BJ (cell line): Measurements from ENCODE around the gene TTC28. TPM values are rescaled to one million over a fixed set of nuclear protein-coding genes. Genes with fewer than 3 reads are reported as not detected.

Source experiments
- CTCF ChIA-PET: fragments of 350-600 bp; formaldehyde crosslinking; extraction: SDS; loops from one replicate; lab custom pipeline; 2021; ENCODE audit warnings: antibody characterized with exemption, inconsistent platforms; lab: Yijun Ruan, JAX
- POLR2A ChIA-PET: fragments of 300-600 bp; sonication (Branson Sonifier 250); formaldehyde crosslinking; extraction: SDS; loops from one replicate; lab custom pipeline; 2021; ENCODE audit warnings: antibody characterized with exemption; lab: Charles Lee
- DNase-seq: peaks from one replicate; pipeline ENCODE4 v3.0.0-alpha.2; 2011; ENCODE audit warnings: low read depth
- H3K27me3 ChIP-seq: 2 replicates; pipeline ENCODE4 v1.6.0; 2011; ENCODE audit warnings: low read length; ENCODE audit not compliant: control insufficient read depth, insufficient read depth
- H3K36me3 ChIP-seq: 2 replicates; pipeline ENCODE4 v1.5.1; 2011; ENCODE audit warnings: low read length; ENCODE audit not compliant: control insufficient read depth, insufficient read depth
- H3K4me3 ChIP-seq: 2 replicates; pipeline ENCODE4 v1.5.1; 2011; ENCODE audit warnings: low read depth, mild to moderate bottlenecking, control low read depth, low read length
- polyA plus RNA-seq: library from polyadenylated mRNA; depleted of rRNA; stranded (reverse); fragments of >200 nt; gene quantifications from 2 replicates; pipeline ENCODE4 v1.2.3, GENCODE V29; 2011
- TF ChIP-seq, protein P1 (sequence below): IDR thresholded peaks from 2 replicates; pipeline ENCODE4 v1.5.1; 2011; ENCODE audit warnings: low read depth, mild to moderate bottlenecking, control low read depth, inconsistent platforms, low read length, moderate library complexity; ENCODE audit not compliant: insufficient read depth

TTC28 gene
- polyA plus RNA-seq, 1 experiment, result 8.7 TPM

DNA sequence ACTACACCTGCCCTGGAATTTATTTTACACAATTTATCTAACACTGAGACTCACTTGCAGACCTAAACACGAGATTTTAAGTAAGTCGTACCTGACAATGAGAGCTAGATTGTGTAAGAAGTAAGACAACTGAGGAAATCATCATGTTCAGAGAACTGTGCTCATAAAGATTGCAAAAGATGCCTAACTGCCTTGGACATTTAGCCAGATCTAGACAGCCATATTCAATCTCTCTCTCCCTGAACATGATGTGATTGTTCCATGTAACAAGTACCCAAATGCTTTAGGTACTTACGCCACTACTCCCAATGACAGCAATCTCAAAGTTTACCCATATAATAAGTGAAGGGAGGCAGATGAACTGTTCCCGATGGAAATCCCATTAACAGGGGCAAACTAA, 550.8 kb downstream of the TTC28 start:
- no peaks in the 10 kb centered on the region for H3K36me3 ChIP-seq
- no peak for DNase-seq
- CTCF ChIA-PET, result no interaction called here
- H3K27me3 ChIP-seq, result no peaks in the 10 kb centered on the region
- POLR2A ChIA-PET, result no interaction called here
- no peak overlapping the region for H3K4me3 ChIP-seq
- TF ChIP-seq, protein P1, sequence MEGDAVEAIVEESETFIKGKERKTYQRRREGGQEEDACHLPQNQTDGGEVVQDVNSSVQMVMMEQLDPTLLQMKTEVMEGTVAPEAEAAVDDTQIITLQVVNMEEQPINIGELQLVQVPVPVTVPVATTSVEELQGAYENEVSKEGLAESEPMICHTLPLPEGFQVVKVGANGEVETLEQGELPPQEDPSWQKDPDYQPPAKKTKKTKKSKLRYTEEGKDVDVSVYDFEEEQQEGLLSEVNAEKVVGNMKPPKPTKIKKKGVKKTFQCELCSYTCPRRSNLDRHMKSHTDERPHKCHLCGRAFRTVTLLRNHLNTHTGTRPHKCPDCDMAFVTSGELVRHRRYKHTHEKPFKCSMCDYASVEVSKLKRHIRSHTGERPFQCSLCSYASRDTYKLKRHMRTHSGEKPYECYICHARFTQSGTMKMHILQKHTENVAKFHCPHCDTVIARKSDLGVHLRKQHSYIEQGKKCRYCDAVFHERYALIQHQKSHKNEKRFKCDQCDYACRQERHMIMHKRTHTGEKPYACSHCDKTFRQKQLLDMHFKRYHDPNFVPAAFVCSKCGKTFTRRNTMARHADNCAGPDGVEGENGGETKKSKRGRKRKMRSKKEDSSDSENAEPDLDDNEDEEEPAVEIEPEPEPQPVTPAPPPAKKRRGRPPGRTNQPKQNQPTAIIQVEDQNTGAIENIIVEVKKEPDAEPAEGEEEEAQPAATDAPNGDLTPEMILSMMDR, result no peak

DNA sequence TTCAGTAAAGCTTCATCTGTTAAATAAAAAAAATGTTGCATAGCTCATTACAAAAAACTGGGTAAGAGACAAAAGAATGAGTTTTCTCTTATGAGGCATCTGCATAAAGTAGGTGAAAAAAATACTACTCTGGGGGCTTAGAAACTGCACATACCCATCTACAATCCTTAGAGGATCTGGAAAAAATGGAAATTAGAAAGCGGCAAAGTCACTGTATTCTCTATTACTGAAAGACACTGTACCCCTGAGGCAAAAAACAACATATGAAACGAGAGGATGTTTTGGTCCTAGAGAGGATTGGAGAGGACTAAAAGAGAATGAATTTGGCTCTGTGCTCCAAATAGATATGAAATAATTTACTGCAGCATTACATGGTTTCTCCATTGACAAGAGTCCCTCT, 553.8 kb downstream of the TTC28 start:
- no peak for DNase-seq
- H3K4me3 ChIP-seq, result no peak overlapping the region
- ChIA-PET CTCF (no interaction called here), POLR2A (no interaction called here)
- no peaks in the 10 kb centered on the region for H3K27me3 ChIP-seq
- TF ChIP-seq, protein P1, result no peak
- H3K36me3 ChIP-seq, result no peaks in the 10 kb centered on the region

DNA sequence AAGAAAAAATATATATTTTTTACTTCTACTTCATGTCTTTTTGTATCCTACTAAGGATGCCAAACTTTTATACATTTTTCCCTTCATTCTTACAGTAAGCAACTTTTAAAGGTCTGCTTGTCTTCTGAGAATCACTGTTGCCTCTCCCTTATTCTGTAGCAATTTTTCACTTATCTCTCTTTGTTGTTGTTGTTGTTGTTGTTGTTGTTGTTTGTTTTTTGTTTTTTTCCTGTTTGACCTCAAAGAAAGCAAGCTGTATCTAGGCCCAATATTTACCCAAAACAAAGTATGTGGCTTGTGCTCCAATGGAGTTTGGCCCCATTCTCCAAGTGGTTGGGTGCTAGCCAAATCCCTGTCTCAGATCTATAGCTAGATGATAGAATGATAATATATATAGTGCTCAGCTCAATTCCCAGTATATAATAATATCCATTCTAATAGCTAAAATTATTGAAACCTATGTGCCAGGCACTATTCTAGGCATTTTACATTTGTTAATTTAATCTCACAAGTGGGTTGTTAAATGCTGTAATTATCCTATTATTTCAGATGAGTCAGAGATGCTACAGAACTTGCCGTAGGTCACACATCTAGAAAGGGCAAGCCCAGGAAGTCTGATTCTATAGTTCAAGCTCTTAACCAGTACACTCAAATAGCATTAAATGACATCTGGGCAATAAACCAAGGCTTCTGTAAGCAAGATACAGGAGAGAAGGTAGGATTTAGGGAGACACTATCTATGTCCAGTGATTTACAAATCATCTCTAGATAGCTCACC, 555.5 kb downstream of the TTC28 start:
- TF ChIP-seq, protein P1, result no peak

DNA sequence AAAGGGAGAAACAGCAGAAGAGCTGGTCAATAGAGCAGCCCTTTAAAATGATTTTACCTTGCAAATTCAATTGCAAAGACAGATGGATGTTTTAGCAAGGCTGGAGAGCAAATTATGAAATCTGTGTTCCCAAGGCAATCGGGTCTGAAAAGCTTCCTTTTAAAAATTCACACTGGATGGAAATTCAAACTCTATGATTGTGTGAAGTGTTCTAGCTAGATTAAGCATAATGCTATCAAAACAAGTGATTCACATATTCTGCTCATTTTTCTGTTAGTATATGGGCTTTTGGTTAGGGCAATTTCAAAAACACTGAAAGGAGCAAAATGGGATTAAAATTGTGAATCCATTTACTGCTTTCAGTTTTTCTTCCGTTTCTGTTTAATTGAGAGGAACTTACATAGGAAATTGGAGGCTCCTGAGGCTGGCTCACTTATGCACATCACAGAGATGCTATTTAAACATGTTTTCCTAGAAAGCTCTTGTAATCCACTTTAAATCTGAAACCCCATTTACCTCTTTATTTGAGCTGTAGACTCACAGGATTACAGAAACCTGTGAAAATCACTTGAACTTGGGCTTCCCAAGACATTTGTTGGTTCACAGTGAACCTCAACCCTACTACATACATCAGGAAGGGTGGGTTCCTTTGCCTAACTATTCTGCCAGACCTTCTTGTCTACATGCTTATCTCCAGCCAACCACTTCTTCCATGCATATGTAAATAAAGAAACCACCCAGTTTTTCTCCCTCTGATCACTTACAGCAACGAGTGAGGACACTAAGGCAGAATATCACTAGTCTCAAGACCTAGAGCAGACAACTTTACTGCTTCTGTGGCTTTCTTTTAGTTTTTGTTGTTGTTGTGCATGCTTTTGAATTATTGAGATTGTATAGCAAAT, 558.7 kb downstream of the TTC28 start:
- no peak overlapping the region for H3K4me3 ChIP-seq
- no peak for DNase-seq
- H3K27me3 ChIP-seq, result no peaks in the 10 kb centered on the region
- TF ChIP-seq, protein P1, result no peak
- no peaks in the 10 kb centered on the region for H3K36me3 ChIP-seq
- ChIA-PET POLR2A (no interaction called here), CTCF (interaction anchor here (0.8 to 2.7 kb wide), 3 partner anchors 11 to 19 kb away, joined by 3 to 9 read pairs (median 3); no protein-coding TSS in a partner anchor)

More for the DNA sequence above, 555.5 kb downstream of the TTC28 start:
- ChIA-PET POLR2A (no interaction called here), CTCF (interaction anchor here (1.0 to 2.2 kb wide), 5 partner anchors 11 to 705 kb away, joined by 3 to 6 read pairs (median 4); no protein-coding TSS in a partner anchor)
- Histone ChIP-seq H3K27me3 (no peaks in the 10 kb centered on the region), H3K36me3 (no peaks in the 10 kb centered on the region), H3K4me3 (no peak overlapping the region)
- no peak for DNase-seq
